PC-9 (cell line): ENCODE measurements around the gene TMEM231.

Source experiments
- EZH2 ChIP-seq: fragments of 200-600 bp; sonication (generic); IDR thresholded peaks from 2 replicates; pipeline ENCODE4 v1.8.0; 2017; ENCODE audit warnings: antibody characterized with exemption, low read depth
- TF ChIP-seq, protein P1 (sequence below): fragments of 200-600 bp; sonication (generic); conservative IDR thresholded peaks from 2 replicates; pipeline ENCODE4 v1.6.1; 2017; ENCODE audit warnings: mixed run types, antibody characterized with exemption, mild to moderate bottlenecking, moderate library complexity

DNA sequence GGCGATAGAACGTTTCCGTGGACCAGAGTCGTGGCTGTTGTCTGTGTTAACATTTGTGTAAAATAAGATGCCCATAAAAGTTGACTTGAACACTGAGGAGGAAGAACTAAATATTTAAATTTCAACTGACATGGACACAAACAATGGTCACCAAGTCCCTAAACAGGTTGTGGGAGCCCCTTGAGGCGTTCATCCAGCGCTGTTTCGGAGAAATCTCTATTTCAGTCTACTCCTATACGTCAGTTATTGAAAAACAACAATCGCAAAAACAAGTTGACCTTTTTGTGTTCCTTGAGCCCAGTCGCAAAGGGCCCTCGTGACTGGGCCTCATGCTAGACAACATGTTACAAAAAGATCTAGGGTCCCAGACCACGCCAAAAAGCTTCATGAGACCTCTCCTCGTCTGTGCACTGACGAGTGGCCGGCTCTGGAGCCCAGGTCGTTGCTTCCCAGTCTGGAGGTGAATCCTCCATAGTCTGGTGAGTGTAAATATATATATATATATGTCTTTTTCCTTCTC is 439 bp upstream of the TMEM231 start:
- TF ChIP-seq, protein P1, sequence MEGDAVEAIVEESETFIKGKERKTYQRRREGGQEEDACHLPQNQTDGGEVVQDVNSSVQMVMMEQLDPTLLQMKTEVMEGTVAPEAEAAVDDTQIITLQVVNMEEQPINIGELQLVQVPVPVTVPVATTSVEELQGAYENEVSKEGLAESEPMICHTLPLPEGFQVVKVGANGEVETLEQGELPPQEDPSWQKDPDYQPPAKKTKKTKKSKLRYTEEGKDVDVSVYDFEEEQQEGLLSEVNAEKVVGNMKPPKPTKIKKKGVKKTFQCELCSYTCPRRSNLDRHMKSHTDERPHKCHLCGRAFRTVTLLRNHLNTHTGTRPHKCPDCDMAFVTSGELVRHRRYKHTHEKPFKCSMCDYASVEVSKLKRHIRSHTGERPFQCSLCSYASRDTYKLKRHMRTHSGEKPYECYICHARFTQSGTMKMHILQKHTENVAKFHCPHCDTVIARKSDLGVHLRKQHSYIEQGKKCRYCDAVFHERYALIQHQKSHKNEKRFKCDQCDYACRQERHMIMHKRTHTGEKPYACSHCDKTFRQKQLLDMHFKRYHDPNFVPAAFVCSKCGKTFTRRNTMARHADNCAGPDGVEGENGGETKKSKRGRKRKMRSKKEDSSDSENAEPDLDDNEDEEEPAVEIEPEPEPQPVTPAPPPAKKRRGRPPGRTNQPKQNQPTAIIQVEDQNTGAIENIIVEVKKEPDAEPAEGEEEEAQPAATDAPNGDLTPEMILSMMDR, result no peak
- TF ChIP-seq EZH2, result no peak
